GM12878 (cell line): ENCODE data around the gene SNED1.

ENCODE experiments used
- MTA3 ChIP-seq: IDR thresholded peaks from 2 replicates; pipeline ENCODE4 v1.6.1; 2012; ENCODE audit warnings: low read length, inconsistent platforms, borderline replicate concordance
- POLR2A ChIP-seq: IDR thresholded peaks from 2 replicates; pipeline ENCODE4 v1.6.1; 2011; ENCODE audit warnings: low read depth, mild to moderate bottlenecking, low read length
- POLR2AphosphoS5 ChIP-seq: IDR thresholded peaks from 2 replicates; pipeline ENCODE4 v1.6.1; 2011; ENCODE audit warnings: mild to moderate bottlenecking, low read length, inconsistent platforms
- TAF1 ChIP-seq: IDR thresholded peaks from 2 replicates; pipeline ENCODE4 v1.6.1; 2011; ENCODE audit warnings: mild to moderate bottlenecking, low read depth, low read length, borderline replicate concordance

- no peak for TF ChIP-seq POLR2A
- no peak for TF ChIP-seq POLR2AphosphoS5
- no peak for TF ChIP-seq MTA3
- TF ChIP-seq TAF1 = no peak
Measured at GRCh38 chr2:241053576-241054251, 55.3 kb downstream of the SNED1 start.
